Stomach smooth muscle (tissue), 2 donors: Measurements from ENCODE around the gene CPNE5.

Experiments
- H3K27ac ChIP-seq: one replicate; pipeline ENCODE4 v1.7.0; 2013; ENCODE audit warnings: mild to moderate bottlenecking, low read length, inconsistent platforms
- H3K27me3 ChIP-seq, 2 donors: one replicate each; pipeline ENCODE4 v1.7.0; 2013; ENCODE audit warnings: low read length in 2 of 2; ENCODE audit not compliant: insufficient read depth in 2 of 2, control insufficient read depth in 1 of 2
- H3K36me3 ChIP-seq, 2 donors: one replicate each; pipeline ENCODE4 v1.7.0; 2013; ENCODE audit warnings: low read length in 2 of 2; ENCODE audit not compliant: control insufficient read depth in 2 of 2, insufficient read depth in 2 of 2
- H3K4me1 ChIP-seq: one replicate; pipeline ENCODE4 v1.7.0; 2013; ENCODE audit warnings: low read length; ENCODE audit not compliant: control insufficient read depth, insufficient read depth
- H3K4me3 ChIP-seq, 2 donors: one replicate each; pipeline ENCODE4 v1.7.0; 2013; ENCODE audit warnings: low read length in 2 of 2
- H3K9ac ChIP-seq, 2 donors: one replicate each; pipeline ENCODE4 v1.7.0; 2013; ENCODE audit warnings: low read length in 2 of 2, mild to moderate bottlenecking in 1 of 2
- H3K9me3 ChIP-seq, 2 donors: one replicate each; pipeline ENCODE4 v1.7.0; 2013; ENCODE audit warnings: low read length in 2 of 2; ENCODE audit not compliant: control insufficient read depth in 2 of 2
- donor health status: healthy.
- donor health status: Pancreatic carcinoma.

The CPNE5 gene

DNA sequence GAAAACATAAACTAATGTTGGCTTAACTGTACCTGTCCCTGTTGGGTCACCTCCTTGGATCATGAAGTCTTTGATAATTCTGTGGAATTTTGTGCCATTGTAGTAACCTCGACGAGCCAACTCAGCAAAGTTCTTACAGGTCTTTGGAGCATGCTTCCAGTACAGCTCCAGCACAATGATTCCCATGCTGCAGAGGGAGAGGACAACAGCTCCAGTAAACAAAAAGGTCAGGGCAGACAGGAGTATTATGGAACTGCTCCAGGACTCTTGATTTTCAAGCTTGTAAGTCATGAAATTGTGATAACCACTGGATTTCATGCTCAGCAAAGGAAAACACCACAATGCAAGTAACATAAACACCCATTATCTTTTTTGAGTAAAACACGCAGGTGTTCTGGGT is 32.4 kb upstream of the CPNE5 start:
- Histone ChIP-seq H3K36me3 (peaks cover 0 to 4% of the 10 kb centered on the region in 2 donors), H3K9ac (no peak overlapping the region), H3K27ac (no peak overlapping the region), H3K4me1 (peaks cover 7% of the 10 kb centered on the region), H3K9me3 (no peaks in the 10 kb centered on the region), H3K27me3 (no peaks in the 10 kb centered on the region), H3K4me3 (no peak overlapping the region)

GRCh38 chr6:36867471-36868224 is 28.4 kb upstream of the CPNE5 start:
- H3K4me3 ChIP-seq = no peak overlapping the region
- no peaks in the 10 kb centered on the region for H3K27me3 ChIP-seq
- peaks cover 0 to 27% of the 10 kb centered on the region in 2 donors for H3K36me3 ChIP-seq
- no peaks in the 10 kb centered on the region for H3K9me3 ChIP-seq
- no peaks in the 10 kb centered on the region for H3K4me1 ChIP-seq
- no peak overlapping the region for H3K9ac ChIP-seq
- H3K27ac ChIP-seq = no peak overlapping the region

GRCh38 chr6:36865835-36866234 is 26.6 kb upstream of the CPNE5 start:
- H3K27ac ChIP-seq = no peak overlapping the region
- H3K9ac ChIP-seq = no peak overlapping the region
- H3K27me3 ChIP-seq = no peaks in the 10 kb centered on the region
- peaks cover 0 to 31% of the 10 kb centered on the region in 2 donors for H3K36me3 ChIP-seq
- H3K9me3 ChIP-seq = no peaks in the 10 kb centered on the region
- no peak overlapping the region for H3K4me3 ChIP-seq
- H3K4me1 ChIP-seq = no peaks in the 10 kb centered on the region

DNA sequence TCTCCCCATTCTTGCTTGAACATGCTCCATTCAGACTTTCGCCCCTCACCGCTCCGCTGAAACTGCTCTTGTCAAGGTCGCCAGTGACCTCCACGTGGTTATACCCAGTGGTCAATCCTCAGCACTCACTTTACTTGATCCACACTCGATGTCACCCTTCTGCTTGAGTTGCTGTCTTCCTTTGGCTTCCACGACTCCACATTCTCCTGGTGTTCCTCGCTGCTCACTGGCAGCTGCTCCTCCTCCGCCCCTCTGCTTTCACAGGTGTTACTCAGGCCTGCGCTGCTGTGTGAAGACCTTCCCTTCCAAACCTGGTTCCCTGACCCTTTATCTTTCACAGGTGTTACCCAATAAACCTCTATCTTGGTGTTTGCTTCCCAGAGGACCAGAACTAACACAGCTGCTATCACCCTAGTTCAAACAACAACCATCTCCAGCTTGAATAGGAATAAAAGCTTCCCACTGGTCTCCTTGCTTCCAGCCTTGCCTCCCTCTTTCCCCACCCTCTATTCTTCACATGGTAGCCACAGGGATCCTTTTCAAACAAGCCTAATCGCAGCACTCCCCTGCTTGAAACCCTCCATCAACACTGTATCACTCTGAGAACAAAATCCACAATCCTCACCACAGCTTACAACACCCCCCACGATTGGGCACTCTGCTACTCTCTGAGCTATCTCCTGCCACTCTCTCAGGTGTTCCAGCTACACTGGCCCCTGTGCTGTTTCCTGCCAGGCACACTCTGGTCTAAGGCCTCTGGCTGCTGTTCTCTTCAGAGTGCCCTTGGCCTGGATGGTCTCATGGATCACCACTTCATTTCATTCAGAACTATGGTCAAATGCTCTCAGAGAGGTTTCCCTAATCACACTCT is 24.7 kb upstream of the CPNE5 start:
- H3K27me3 ChIP-seq = no peaks in the 10 kb centered on the region
- peaks cover under 1% of the 10 kb centered on the region for H3K4me1 ChIP-seq
- peaks cover 0 to 28% of the 10 kb centered on the region in 2 donors for H3K36me3 ChIP-seq
- no peak overlapping the region for H3K4me3 ChIP-seq
- no peak overlapping the region for H3K9ac ChIP-seq
- no peaks in the 10 kb centered on the region for H3K9me3 ChIP-seq
- no peak overlapping the region for H3K27ac ChIP-seq

DNA sequence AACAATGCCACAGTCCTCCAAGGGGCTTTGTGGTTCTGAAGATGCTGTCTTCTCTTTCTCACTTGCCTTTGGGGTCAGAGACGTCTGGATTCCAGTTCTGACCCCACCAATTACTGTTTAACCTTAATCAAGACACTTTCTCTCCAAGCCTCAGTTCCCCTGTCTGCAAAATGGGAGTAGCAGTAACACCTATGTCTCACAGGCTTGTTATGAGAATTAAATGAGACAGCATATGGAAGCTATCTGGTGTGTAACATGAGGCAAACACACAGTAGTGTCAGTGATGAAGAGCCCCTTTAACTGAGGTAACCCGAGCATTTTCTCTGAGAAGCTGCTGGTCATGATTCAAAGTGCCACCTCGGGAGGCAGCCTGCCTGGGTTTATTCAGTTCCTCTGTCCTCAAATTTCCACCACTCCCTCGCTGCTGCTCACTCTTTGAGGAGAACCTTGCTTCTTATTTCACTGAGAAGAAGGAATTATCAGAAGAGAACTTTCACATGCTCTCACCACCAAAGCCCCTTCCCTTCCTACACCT is 23.7 kb upstream of the CPNE5 start:
- Histone ChIP-seq H3K27ac (no peak overlapping the region), H3K27me3 (no peaks in the 10 kb centered on the region), H3K9ac (no peak overlapping the region), H3K36me3 (peaks cover 0 to 28% of the 10 kb centered on the region in 2 donors), H3K4me1 (peaks cover 6% of the 10 kb centered on the region), H3K4me3 (no peak overlapping the region), H3K9me3 (no peaks in the 10 kb centered on the region)

- no peaks in the 10 kb centered on the region for H3K27me3 ChIP-seq
- H3K27ac ChIP-seq = no peak overlapping the region
- H3K9me3 ChIP-seq = no peaks in the 10 kb centered on the region
- H3K36me3 ChIP-seq = peaks cover 0 to 28% of the 10 kb centered on the region in 2 donors
- no peak overlapping the region for H3K9ac ChIP-seq
- H3K4me3 ChIP-seq = no peak overlapping the region
- H3K4me1 ChIP-seq = peaks cover 6% of the 10 kb centered on the region
These were observed 23.1 kb upstream of the CPNE5 start for GRCh38 chr6:36862164-36862847.

GRCh38 chr6:36860126-36860525 is 20.9 kb upstream of the CPNE5 start:
- Histone ChIP-seq H3K9ac (no peak overlapping the region), H3K27ac (no peak overlapping the region), H3K4me1 (peaks cover 6% of the 10 kb centered on the region), H3K9me3 (no peaks in the 10 kb centered on the region), H3K4me3 (no peak overlapping the region), H3K36me3 (peaks cover 7 to 30% of the 10 kb centered on the region in 2 donors), H3K27me3 (no peaks in the 10 kb centered on the region)

- no peaks in the 10 kb centered on the region for H3K9me3 ChIP-seq
- no peak overlapping the region for H3K27ac ChIP-seq
- H3K36me3 ChIP-seq = peaks cover 7 to 22% of the 10 kb centered on the region in 2 donors
- no peaks in the 10 kb centered on the region for H3K27me3 ChIP-seq
- H3K9ac ChIP-seq = peak overlapping the region in 1 of 2 donors; percentile 22
- H3K4me1 ChIP-seq = peaks cover 6% of the 10 kb centered on the region
- H3K4me3 ChIP-seq = peak overlapping the region in 1 of 2 donors; percentile 10
These were observed 19.2 kb upstream of the CPNE5 start for GRCh38 chr6:36858407-36858981.

DNA sequence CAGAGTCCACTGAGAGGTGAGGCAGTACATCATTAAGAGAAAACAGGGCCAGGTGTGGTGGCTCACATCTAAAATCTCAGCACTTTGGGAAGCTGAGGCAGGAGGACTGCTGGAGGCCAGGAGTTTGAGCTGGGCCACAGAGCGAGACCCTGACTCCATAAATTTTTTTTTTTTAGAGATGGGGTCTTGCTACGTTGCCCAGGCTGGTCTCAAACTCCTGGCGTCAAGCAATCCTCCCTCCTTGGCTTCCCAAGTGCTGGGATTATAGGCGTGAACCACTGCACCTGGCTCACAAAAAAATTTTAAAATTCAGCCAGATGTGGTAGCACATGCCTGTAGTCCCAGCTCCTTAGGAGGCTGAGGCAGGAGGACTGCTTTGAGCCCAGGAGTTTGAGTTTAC is 18.1 kb upstream of the CPNE5 start:
- peaks cover 13% of the 10 kb centered on the region for H3K4me1 ChIP-seq
- H3K36me3 ChIP-seq = peaks cover 7 to 15% of the 10 kb centered on the region in 2 donors
- no peaks in the 10 kb centered on the region for H3K9me3 ChIP-seq
- no peaks in the 10 kb centered on the region for H3K27me3 ChIP-seq
- no peak overlapping the region for H3K9ac ChIP-seq
- no peak overlapping the region for H3K4me3 ChIP-seq
- no peak overlapping the region for H3K27ac ChIP-seq

DNA sequence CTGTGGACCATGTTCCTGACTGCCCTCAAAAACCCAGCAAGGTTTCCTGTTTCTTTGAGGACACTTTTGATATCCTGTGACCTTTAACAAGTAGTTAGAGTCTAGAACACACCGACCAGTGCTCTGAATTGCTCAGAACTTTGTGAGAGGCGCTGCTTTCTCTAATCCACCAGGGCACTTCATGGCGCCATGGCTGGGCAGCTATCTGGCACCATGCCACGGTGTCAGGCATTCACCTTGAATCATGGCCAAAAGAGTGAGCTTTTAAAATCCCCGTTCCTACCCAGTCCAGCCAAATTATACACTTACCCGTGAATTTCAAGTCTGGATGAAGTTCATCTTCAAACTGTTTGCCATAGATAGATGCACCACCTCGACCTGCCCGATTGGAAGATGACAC is 17.0 kb upstream of the CPNE5 start:
- Histone ChIP-seq H3K36me3 (peaks cover 7 to 13% of the 10 kb centered on the region in 2 donors), H3K27me3 (no peaks in the 10 kb centered on the region), H3K4me3 (no peak overlapping the region), H3K4me1 (peaks cover 17% of the 10 kb centered on the region), H3K27ac (no peak overlapping the region), H3K9me3 (no peaks in the 10 kb centered on the region), H3K9ac (no peak overlapping the region)
